Daoy (cell line): ENCODE measurements around the gene IRF2BPL. TPM values are rescaled to one million over a fixed set of nuclear protein-coding genes. Genes with fewer than 3 reads are reported as not detected.

Experiments
- DNase-seq: peaks from one replicate; pipeline ENCODE4 v3.0.0-alpha.2; 2015; ENCODE audit warnings: low read depth
- total RNA-seq: library from RNA; depleted of rRNA; stranded (reverse); fragments of >200 nt; shearing (Covaris generic); gene quantifications from 2 replicates; pipeline ENCODE4 v1.2.3, GENCODE V29; 2014; rRNA removed

Gene IRF2BPL
- total RNA-seq, 1 experiment from 2014 or later: 31.5 TPM

GRCh38 chr14:76986231-76986565 is 42.3 kb downstream of the IRF2BPL start:
- no peak for DNase-seq

DNA sequence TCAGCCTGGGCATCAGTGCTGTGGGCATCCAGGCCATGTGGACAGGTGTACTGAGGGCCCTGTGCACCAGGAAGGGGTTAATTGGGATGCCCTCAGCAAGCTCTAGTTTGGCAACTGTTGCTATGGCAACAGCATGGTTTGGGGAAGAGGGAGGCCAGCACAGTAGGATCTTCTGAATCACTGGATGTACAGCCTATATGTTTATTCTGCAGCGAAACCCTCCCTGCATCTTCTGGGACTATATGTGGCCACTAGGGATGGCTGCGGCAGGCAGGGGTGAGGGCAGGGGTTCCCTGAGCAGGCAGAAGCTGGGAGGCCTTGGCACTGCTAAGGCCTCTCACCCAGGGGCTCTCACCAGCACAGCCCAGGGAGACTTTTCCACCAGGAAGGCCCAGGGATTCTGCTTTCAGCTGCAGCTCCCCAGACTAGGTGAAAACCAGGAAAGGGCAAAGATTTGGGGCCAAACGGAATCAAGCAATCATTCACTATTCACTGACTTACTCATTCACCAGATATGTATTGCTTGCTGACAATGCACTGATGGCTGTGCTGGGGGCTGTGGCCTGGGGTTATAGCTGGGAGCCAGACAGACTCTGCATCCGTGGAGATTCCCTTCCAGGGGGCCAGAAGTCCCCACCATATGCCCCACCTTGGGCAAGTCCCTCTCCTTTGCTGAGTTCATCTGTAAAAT is 42.8 kb downstream of the IRF2BPL start:
- DNase-seq: peak; percentile 41

DNA sequence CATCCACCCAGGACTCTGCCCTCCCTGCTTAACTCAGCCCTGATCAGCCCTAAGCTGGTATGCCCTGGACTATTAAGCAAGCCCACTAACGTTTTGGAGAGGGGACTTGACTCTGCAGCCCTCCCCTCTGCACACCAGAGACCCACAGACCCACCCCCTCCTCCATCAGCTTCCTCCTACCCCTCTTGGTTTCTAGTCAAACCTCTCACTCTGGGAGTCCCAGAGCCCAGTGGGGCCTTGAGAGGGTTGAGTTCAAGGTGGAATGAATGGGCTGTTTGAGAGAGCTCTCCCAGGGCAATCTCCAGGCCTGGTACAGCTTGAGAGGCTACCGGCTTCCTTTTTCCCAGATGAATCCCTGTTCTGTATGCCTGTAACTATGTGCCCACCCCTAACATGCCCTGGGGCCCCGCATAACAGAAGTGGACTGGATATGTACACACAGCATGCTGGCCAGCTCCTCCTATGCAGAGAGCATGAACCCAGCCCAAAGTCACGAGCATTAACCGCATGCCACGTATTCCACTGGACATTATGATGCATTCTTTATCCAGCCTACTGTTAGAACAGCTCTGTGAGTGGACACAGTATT is 43.6 kb downstream of the IRF2BPL start:
- DNase-seq: no peak

GRCh38 chr14:76984297-76984696 is 44.2 kb downstream of the IRF2BPL start:
- no peak for DNase-seq

- no peak for DNase-seq
These were observed 46.8 kb downstream of the IRF2BPL start for GRCh38 chr14:76981670-76982069.

GRCh38 chr14:76977793-76978720 is 50.5 kb downstream of the IRF2BPL start:
- peak; percentile 63 for DNase-seq

DNA sequence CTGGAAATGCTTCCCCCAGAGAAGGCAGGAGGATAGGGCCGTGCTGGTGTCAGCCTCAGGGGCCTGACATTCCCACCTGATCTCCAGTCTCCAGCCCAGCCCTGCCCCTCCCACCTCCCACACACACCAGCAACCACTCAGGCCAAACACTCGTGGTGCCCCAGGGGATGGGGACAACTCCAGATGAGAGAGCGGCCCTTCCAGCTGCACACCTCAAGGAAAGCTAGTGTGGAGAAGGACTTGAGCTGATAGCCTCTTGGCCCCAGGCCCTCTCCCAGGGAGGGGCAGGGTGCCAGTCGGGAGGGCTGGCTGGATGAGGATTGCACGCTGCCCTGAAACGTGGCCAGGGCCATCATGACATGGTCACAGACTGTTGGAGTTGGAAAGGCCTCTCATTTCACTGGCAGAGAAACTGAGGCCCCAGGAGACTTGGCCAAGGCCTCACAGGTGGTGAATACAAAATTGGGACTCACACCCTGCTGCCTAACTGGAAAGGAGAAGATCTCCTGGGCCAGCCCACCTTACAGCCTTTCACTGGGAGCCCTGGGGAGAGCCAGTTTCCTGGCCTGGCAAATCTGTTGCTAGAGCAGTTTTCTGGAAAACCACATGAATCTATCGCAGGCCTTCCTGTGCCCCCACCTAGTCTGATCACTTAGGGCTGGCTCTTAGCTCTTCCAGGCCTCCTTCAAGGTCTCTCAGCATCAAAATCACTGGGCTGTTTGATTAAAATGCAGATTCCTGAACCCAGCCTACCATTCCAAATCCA is 52.1 kb downstream of the IRF2BPL start:
- no peak for DNase-seq

DNA sequence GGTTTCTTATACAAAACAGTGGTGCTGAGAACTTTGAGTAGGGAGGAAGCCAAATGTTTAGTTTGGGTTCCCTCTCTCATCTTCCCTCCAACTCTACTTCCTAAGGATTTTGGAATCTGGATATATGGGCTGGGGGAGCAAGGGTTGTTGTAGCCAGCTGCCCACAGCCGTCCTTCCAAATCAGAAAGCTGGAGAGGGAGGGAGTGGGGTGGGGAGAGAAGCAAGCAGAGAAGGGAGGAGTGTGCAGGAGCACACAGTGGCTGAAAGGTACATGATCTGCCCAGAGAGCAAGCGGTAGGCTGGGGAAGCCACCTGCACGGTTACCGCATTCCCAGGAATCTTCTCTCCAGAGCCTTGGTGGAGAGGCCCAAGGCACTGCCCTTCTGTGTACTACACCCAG is 52.7 kb downstream of the IRF2BPL start:
- DNase-seq: no peak

GRCh38 chr14:76975051-76975450 is 53.5 kb downstream of the IRF2BPL start:
- DNase-seq: no peak

Other genes with a start within 250 kb of the IRF2BPL start
- gene ANGEL1, start 215.8 kb downstream of the IRF2BPL start, total RNA-seq: 7.4 and 9.6 TPM in 2 replicates
- not detected in 2 replicates for gene LRRC74A, start 202.3 kb downstream of the IRF2BPL start, total RNA-seq
- gene CIPC, start 69.5 kb upstream of the IRF2BPL start, total RNA-seq: 12.7 and 15.6 TPM in 2 replicates
- gene ZDHHC22, start 113.1 kb upstream of the IRF2BPL start, total RNA-seq: not detected in 2 replicates
- 0.06 and 0.63 TPM in 2 replicates for gene TMEM63C, start 153.1 kb upstream of the IRF2BPL start, total RNA-seq
- not detected in 2 replicates for gene NGB, start 242.5 kb upstream of the IRF2BPL start, total RNA-seq